WTC11 (cell line): ENCODE results near the gene ALOXE3. TPM values are rescaled to one million over a fixed set of nuclear protein-coding genes. Genes with fewer than 3 reads are reported as not detected.

Experiments used
- ATAC-seq: fragments of 200-7000 bp; cut with Tn5 transposase; 2 replicates; pipeline ENCODE4 v1.10.0; 2021; ENCODE audit warnings: mild to moderate bottlenecking, moderate library complexity
- CTCF ChIA-PET: fragments of 300-600 bp; sonication (Branson Sonifier 250); formaldehyde crosslinking; loops from one replicate; lab custom pipeline; 2021; ENCODE audit warnings: antibody characterized with exemption; lab: Charles Lee
- POLR2A ChIA-PET: fragments of 350-600 bp; sonication (Branson Sonifier 250); formaldehyde crosslinking; loops from one replicate; lab custom pipeline; 2021; ENCODE audit warnings: antibody characterized with exemption; lab: Charles Lee
- DNase-seq: peaks from one replicate; pipeline ENCODE4 v3.0.0; 2021; ENCODE audit warnings: low spot score
- H3K27ac Mint-ChIP-seq: 2 replicates; pipeline ENCODE4 v1.8.0; 2021; ENCODE audit warnings: mixed read lengths
- H3K27me3 Mint-ChIP-seq: 2 replicates; pipeline ENCODE4 v1.8.0; 2021; ENCODE audit warnings: low read depth, mild to moderate bottlenecking, moderate library complexity, mixed read lengths
- H3K36me3 Mint-ChIP-seq: 2 replicates; pipeline ENCODE4 v1.8.0; 2021; ENCODE audit warnings: mixed read lengths
- H3K4me1 Mint-ChIP-seq: 2 replicates; pipeline ENCODE4 v1.8.0; 2022; ENCODE audit warnings: mixed read lengths
- H3K4me3 Mint-ChIP-seq: 2 replicates; pipeline ENCODE4 v1.8.0; 2021; ENCODE audit warnings: mild to moderate bottlenecking, moderate library complexity, mixed read lengths
- H3K9me3 Mint-ChIP-seq: 2 replicates; pipeline ENCODE4 v1.8.0; 2021; ENCODE audit warnings: mixed read lengths
- ARID4B ChIP-seq: sonication (generic); formaldehyde crosslinking; IDR thresholded peaks from 2 replicates; pipeline ENCODE4 v1.8.0; 2023; ENCODE audit warnings: missing genetic modification reagents, mild to moderate bottlenecking, borderline replicate concordance
- ATF1 ChIP-seq: sonication (generic); formaldehyde crosslinking; IDR thresholded peaks from 2 replicates; pipeline ENCODE4 v1.8.1; 2023; ENCODE audit warnings: mild to moderate bottlenecking, moderate library complexity, missing genetic modification reagents
- E2F4 ChIP-seq: sonication (generic); formaldehyde crosslinking; IDR thresholded peaks from 2 replicates; pipeline ENCODE4 v1.8.1; 2022; ENCODE audit warnings: low read depth, mild to moderate bottlenecking, moderate library complexity, missing genetic modification reagents, borderline replicate concordance
- FOXJ3 ChIP-seq: sonication (generic); formaldehyde crosslinking; IDR thresholded peaks from 2 replicates; pipeline ENCODE4 v1.9.0; 2021; ENCODE audit warnings: missing genetic modification reagents, mild to moderate bottlenecking, borderline replicate concordance
- FOXK1 ChIP-seq: sonication (generic); formaldehyde crosslinking; IDR thresholded peaks from 2 replicates; pipeline ENCODE4 v1.8.0; 2022; ENCODE audit warnings: mild to moderate bottlenecking, moderate library complexity, missing genetic modification reagents
- GRHL2 ChIP-seq: fragments of 250-450 bp; sonication (Bioruptor Pico); IDR thresholded peaks from 2 replicates; pipeline ENCODE4 v1.8.0; 2022; ENCODE audit warnings: mild to moderate bottlenecking, moderate library complexity; ENCODE audit not compliant: insufficient replicate concordance, severe bottlenecking
- MYBL2 ChIP-seq: sonication (generic); formaldehyde crosslinking; IDR thresholded peaks from 2 replicates; pipeline ENCODE4 v1.8.1; 2023; ENCODE audit warnings: mild to moderate bottlenecking, moderate library complexity, missing genetic modification reagents
- NFYB ChIP-seq: sonication (generic); formaldehyde crosslinking; conservative IDR thresholded peaks from 2 replicates; pipeline ENCODE4 v1.8.0; 2022; ENCODE audit warnings: low read depth, missing genetic modification reagents
- NR2C2 ChIP-seq: sonication (generic); formaldehyde crosslinking; IDR thresholded peaks from 2 replicates; pipeline ENCODE4 v1.8.0; 2022; ENCODE audit warnings: mild to moderate bottlenecking, missing genetic modification reagents
- TP53 ChIP-seq: sonication (generic); formaldehyde crosslinking; IDR thresholded peaks from 2 replicates; pipeline ENCODE4 v1.8.1; 2023; ENCODE audit warnings: mild to moderate bottlenecking, missing genetic modification reagents
- ZNF138 ChIP-seq: sonication (generic); formaldehyde crosslinking; conservative IDR thresholded peaks from 2 replicates; pipeline ENCODE4 v1.8.1; 2022; ENCODE audit warnings: mild to moderate bottlenecking, moderate library complexity, missing genetic modification reagents
- ZNF396 ChIP-seq: fragments of 250-450 bp; sonication (Bioruptor Pico); IDR thresholded peaks from 2 replicates; pipeline ENCODE4 v1.8.0; 2021; ENCODE audit warnings: mild to moderate bottlenecking, moderate library complexity, borderline replicate concordance
- total RNA-seq: library from RNA; stranded (reverse); gene quantifications from 3 replicates; pipeline ENCODE4 v1.2.3, GENCODE V29; 2021
- TF ChIP-seq, protein P1 (sequence below): sonication (generic); formaldehyde crosslinking; IDR thresholded peaks from 2 replicates; pipeline ENCODE4 v1.8.1; 2023; ENCODE audit warnings: mild to moderate bottlenecking, moderate library complexity, missing genetic modification reagents

Gene ALOXE3
- total RNA-seq, 1 experiment from 2014 or later: 0.81 TPM

- CTCF ChIA-PET: interaction anchor here (1.0 to 1.4 kb wide), 3 partner anchors 8 to 32 kb away, joined by 5 read pairs; no protein-coding TSS in a partner anchor
- H3K4me3 Mint-ChIP-seq: no peak overlapping the region
Observed at GRCh38 chr17:8048236-8048635, 70.1 kb downstream of the ALOXE3 start.

DNA sequence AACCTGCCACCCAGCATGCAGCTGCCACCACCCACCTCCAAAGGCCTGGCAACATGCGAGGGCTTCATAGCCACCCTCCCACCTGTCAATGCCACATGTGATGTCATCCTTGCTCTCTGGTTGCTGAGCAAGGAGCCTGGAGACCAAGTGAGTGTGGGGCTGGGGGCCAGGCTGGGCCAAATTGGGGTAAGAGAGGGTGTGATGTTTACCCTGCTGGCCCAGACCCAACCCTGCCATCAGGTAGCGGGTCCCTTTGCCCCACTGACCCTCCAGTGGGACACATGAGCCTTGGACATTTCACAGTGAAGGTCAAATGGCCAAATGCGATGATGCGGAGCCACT is 70.6 kb downstream of the ALOXE3 start:
- CTCF ChIA-PET: interaction anchor here (1.0 to 1.4 kb wide), 4 partner anchors 8 to 32 kb away, joined by 3 to 5 read pairs (median 5); no protein-coding TSS in a partner anchor
- H3K36me3 Mint-ChIP-seq: no peaks in the 10 kb centered on the region
- POLR2A ChIA-PET: no interaction called here
- no peak for DNase-seq
- H3K4me1 Mint-ChIP-seq: peaks cover 2% of the 10 kb centered on the region; the same call in 1 of the 2 replicates
- no peak for ATAC-seq
- H3K27me3 Mint-ChIP-seq: peaks cover 3% of the 10 kb centered on the region; the same call in 1 of the 2 replicates
- no peak overlapping the region for H3K4me3 Mint-ChIP-seq
- no peak for TF ChIP-seq MYBL2
- no peak for TF ChIP-seq FOXJ3
- no peak for TF ChIP-seq E2F4 (CRISPR knock-in tag)
- TF ChIP-seq FOXK1 (CRISPR knock-in tag): no peak
- no peak for TF ChIP-seq GRHL2 (CRISPR knock-in tag)
- TF ChIP-seq, protein P1, sequence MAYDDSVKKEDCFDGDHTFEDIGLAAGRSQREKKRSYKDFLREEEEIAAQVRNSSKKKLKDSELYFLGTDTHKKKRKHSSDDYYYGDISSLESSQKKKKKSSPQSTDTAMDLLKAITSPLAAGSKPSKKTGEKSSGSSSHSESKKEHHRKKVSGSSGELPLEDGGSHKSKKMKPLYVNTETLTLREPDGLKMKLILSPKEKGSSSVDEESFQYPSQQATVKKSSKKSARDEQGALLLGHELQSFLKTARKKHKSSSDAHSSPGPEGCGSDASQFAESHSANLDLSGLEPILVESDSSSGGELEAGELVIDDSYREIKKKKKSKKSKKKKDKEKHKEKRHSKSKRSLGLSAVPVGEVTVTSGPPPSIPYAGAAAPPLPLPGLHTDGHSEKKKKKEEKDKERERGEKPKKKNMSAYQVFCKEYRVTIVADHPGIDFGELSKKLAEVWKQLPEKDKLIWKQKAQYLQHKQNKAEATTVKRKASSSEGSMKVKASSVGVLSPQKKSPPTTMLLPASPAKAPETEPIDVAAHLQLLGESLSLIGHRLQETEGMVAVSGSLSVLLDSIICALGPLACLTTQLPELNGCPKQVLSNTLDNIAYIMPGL (CRISPR knock-in tag): no peak
- TF ChIP-seq ARID4B (CRISPR knock-in tag): no peak
- TF ChIP-seq ZNF138 (CRISPR knock-in tag): no peak
- TF ChIP-seq NFYB: no peak
- no peak for TF ChIP-seq ATF1 (CRISPR knock-in tag)
- no peak for TF ChIP-seq ZNF396 (CRISPR knock-in tag)
- TF ChIP-seq TP53: no peak
- no peak overlapping the region for H3K27ac Mint-ChIP-seq
- no peaks in the 10 kb centered on the region for H3K9me3 Mint-ChIP-seq

More at GRCh38 chr17:8048236-8048635, 70.1 kb downstream of the ALOXE3 start:
- TF ChIP-seq NR2C2 (CRISPR knock-in tag) (no peak), E2F4 (CRISPR knock-in tag) (no peak)
- H3K9me3 Mint-ChIP-seq: no peaks in the 10 kb centered on the region
- POLR2A ChIA-PET: no interaction called here
- H3K27me3 Mint-ChIP-seq: peaks cover 3% of the 10 kb centered on the region; the same call in 1 of the 2 replicates
- no peak for ATAC-seq
- peaks cover 2% of the 10 kb centered on the region; the same call in 1 of the 2 replicates for H3K4me1 Mint-ChIP-seq
- no peak for DNase-seq
- H3K27ac Mint-ChIP-seq: no peak overlapping the region
- no peaks in the 10 kb centered on the region for H3K36me3 Mint-ChIP-seq
